SK-MEL-5 (cell line): ENCODE results near the gene JPH2. TPM values are rescaled to one million over a fixed set of nuclear protein-coding genes. Genes with fewer than 3 reads are reported as not detected.

Experiments
- DNase-seq: peaks from one replicate; pipeline ENCODE4 v3.0.0-alpha.2; 2016; ENCODE audit warnings: low read depth, low spot score
- in situ Hi-C: cut with HindIII; loops from 2 replicates; pipeline ENCODE4 v1.10.0; 2016; ENCODE audit warnings: low sequenced_read_pairs, high pct_unique_total_duplicates, low pct_unique_long_range_greater_than_20kb
- total RNA-seq: library from RNA; depleted of rRNA; stranded (reverse); fragments of >200 nt; shearing (Covaris generic); gene quantifications from 2 replicates; pipeline ENCODE4 v1.2.3, GENCODE V29; 2014

JPH2 gene
- total RNA-seq, 1 experiment from 2014 or later = 0.08 TPM

DNA sequence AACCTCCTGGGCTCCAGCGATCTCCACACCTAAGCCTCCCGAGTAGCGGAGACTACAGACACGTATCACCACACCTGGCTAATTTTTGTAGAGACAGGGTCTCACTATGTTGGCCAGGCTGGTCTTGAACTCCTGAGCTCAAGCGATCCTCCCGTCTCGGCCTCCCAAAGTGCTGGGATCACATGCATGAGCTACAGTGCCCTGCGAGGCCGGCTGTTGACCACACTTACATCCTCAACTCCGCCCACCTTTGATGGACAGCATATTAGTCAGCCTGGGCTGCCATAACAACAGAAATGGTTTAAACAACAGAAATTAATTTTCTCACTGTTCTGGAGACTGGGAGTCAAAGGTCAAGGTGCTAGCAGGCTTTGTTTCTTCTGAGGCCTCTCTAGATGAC lies 107.7 kb downstream of the JPH2 start:
- in situ Hi-C loops = no loop called here

DNA sequence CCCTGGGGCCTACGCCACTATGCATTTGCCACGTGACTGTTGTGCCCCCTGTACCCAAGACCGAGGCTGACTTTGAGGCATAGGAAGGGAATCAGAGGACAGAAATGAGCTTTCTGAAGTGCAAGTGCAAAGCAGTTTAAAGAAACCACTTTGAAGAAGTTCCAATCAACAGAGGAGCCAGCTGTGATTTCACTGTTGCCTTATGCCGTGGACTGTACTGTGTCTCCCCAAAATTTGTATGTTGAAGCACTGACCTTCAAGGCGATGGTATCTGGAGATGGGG lies 111.1 kb downstream of the JPH2 start:
- no peak for DNase-seq
- in situ Hi-C loops = no loop called here

More for the DNA sequence above, 107.7 kb downstream of the JPH2 start:
- no peak for DNase-seq

DNA sequence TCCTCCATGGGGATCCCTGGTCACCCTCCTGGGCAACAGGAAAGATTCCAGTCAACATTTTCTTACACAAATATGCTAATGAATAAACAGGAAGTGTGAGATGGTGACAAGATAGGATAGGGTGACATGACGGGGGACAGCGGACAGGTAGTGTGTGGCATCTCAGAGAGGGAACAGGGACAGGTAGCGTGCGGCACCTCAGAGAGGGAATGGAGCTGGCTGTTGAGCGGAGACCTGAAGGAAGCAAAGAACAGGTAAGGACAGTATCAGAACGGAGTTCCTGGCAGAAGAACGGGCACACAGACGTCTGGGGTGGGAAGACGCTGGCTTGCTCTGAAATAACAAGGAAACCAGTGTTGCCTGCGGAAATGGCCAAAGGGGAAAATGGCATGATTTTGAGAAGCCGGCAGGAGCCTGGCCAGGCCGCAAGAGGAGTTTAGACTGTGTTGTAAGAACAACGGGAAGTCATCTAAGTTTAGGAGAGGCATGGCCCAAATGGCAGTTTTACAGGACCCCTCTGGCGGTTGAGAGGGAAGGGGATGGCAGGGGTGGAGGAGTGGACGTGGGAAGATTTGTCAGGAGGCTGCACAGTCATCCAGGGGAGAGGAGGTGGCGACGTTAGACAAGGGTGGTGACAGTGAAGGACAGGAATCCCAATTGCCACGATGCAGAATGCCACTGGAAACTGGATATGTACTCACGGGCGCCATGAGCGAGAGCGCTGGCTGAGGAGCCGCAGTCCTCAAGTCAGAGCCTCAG lies 111.6 kb downstream of the JPH2 start:
- in situ Hi-C loops = no loop called here
- no peak for DNase-seq

DNA sequence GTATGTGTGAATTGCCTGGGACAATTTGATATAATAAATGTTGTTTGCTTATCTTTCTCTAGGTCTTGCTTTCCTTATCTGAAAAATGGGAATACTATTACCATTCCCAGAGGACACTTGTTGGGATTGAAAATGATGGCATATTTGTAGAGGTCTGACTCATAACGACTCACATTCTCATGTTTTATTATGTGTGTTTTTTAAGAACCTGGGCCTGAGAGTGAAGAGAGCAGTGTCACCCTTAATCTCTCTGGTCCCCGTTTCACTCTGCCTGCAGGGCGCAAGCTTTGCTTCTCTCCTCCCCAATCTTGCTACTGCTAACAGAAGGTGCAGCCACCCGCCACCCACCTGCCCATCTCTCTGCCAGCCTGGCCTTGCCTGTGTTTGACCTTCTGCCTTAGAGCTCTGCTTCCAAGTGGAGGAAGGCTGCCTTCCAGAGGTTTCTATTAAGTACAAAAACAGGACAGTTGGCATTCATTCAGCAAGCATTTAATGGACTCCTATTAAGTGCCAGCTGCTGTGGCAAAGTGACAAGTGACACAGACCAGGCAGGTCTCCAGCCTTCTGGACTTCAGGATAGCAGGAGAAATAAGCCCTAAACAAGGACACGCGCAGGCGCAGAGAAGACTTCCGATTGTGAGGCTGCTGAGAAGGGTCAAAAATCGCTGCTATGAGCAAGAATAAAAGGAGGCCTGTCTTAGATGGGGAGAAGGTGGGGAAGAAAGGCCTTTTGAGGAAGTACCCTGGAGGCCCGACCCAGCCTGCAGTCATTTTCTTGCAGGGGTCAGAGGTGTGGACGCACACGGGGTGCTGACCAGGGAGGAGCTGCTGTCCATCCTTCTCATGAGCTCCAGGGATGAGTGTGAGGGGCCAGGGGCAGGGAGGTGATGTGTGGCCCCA lies 112.5 kb downstream of the JPH2 start:
- DNase-seq = no peak
- in situ Hi-C loops = no loop called here

DNA sequence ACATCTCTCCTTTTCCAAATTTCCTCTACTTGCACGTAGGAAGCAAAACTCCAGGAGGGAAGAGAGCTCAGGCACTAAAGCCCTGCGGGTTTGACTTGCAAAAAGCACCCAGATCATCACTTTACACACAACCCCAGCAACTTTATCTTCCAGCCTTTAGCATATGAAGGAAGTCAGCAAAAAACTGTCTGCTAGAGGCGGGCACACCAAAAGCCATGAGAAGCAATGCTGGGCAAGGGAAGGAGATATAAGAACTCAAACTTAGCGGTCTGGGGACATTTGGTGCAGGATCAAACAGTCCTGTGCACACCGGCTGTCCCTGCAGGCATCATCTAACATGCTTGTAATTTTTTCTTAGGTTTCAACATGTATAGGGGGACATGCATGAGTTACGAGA lies 113.3 kb downstream of the JPH2 start:
- no peak for DNase-seq
- in situ Hi-C loops = no loop called here

DNA sequence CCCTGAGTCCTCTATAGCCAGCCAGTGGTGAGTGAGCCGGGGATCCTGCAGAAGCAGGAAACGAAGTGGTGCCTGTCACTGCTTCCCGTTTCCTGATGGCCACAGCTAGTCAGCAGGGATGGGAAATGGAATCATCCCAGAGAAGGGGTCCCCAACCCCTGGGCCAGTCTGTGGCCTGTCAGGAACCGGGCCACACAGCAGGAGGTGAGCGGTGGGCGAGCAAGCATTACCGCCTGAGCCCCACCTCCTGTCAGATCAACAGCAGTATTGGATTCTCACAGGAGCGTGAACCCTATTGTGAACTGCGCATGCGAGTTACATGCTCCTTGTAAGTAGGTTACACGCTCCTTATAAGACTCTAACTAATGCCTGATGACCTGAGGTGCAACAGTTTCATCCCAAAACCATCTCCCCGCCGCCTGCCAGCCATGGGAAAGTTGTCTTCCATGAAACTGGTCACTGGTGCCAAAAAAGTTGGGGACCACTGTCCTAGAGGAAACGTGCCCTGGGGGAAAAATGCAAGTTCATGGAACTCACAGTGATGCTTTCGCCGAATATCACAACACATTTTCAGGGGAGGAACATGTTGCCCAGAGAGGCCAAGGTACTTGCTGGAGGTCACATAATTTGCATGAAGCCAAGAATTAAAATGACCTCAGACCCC lies 113.8 kb downstream of the JPH2 start:
- DNase-seq = no peak
- in situ Hi-C loops = no loop called here

DNA sequence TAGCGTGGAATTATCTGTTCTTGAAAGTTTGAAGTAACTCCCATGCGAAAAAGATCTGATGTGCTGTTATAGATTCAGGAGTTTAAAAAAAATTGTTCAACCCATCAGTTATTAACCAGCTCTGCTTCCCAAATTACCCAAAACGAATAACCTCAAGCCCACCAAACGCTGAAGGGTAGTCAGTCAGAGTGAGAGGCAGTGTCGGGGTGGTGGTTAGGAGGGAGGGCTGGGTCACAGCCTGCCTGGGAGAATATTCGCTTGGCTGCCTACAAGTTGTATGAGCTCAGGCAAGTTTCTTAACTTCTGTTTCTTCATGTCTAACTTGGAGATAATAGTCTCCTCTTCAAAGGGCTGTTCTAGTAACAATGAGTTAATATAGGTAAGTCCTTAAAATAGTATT lies 114.6 kb downstream of the JPH2 start:
- in situ Hi-C loops = no loop called here
- DNase-seq = no peak

DNA sequence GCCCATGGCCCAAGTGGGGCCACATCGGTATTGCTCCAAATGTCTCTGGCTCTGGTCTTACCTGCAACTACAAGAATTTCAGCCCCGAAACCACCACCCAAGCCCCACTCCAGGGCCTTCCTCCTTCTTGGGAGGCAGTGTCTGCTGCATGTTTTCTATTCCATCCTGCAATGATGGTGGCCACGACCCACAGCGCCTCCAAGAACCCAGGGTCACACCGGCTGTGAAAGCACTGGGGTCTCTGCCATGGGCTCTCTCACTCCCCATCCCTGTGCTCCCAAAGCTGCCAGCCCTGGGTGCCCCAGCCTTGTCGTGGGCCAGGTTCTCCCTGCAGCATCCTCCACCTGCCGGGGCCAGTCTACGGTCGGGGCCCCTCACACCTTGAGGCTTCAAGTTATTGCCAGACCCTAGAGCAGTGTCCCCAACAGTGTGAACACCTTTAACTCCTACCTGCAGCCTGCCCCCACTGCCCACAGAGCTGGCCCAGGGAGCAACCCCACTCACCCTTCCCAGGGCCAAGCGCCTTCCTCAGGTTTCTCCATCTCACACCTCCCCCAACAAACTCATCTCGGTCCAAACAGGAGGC lies 115.4 kb downstream of the JPH2 start:
- in situ Hi-C loops = no loop called here
- no peak for DNase-seq

DNA sequence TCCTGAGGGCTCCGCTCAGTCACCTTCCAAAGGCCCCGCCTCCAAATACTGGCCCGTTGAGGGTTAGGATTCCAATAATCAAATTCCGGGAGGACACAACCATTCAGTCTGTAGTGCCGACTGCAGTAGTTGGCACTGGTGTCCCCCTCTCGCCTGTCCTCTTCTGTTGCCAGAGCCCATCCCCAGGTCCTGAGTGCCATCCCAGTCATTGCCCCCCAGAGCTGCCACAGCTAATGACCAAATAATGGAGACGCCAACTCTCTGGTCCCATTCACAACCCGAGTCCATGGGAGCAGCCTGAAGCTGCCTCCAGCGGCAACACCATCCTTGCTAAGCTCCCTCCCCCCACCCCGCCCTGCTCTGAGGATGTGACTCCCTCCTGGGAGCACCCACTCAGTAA lies 115.9 kb downstream of the JPH2 start:
- in situ Hi-C loops = no loop called here

DNA sequence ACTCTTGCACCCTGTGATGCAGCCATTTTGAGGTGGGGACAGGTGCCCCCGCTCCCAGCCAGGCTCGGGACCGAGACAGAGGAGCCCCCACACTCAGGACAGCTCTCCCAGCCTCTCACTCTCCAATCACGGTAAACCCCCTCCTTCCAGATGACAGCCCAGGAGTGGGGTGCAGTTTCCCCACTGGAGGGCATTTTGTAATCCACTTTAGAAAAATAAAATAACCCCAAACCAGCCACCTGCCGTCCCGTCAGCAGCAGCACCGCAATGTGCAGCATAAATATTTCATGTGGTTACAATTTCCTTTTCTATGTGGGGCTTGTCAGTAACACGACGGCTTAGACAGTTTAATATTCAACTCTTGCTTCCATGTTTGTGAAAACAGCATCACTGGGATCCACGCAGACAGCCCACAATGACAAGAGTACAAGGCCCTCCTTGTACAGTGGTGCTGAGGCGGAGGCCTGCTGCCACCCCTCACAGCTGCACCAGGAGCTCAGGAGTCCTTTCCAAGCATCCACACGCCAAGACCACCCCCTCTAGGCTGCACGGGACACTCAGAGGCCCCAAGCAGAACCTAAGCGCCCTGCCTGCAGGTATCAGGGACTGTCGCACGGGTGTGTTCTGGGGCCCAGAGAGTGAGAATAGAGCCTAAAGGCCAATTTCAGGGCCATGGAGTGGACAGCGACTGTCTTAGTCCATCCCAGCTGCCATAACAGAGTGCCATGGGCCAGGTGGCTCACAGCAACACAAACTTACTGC lies 116.7 kb downstream of the JPH2 start:
- no peak for DNase-seq
- in situ Hi-C loops = no loop called here

More for the DNA sequence above, 115.9 kb downstream of the JPH2 start:
- no peak for DNase-seq

DNA sequence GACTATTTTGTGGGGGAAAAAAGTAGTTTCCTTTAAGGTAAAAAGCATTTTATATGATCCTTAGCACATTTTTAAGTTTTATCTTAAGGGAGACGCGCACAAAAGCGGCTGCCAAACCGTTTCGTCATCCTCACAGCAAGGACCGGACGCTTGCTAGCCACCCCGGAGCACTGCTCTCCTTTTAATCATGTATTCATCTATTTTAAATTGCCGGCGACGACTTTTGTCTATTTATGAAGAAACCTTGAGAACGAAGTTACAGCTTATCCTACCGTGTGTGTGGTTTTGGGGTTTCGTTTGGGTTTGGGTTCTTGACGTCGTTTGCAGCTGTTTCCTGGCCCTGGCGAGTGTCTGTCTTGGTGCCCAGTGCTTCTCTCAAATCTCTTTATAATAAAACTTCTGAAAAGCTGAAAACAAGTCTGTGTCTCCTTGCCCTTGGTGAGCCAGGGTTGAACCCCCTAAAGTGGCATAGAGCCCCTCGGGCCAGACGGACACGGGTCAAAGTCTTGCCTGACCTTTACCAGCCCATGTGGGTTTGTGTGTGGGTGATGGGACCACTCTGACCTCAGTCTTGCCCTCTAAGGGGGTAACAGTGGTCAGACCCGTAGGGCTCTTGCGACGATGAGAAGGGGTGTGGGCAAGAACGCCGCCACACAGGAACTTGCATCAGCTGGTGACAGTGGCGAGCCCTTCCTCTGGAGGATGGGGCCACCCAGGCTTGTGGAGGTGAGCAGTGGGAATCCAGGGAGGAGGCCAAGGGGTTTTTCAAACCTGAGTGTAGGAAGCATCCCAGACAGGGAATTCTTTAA lies 117.6 kb downstream of the JPH2 start:
- in situ Hi-C loops = no loop called here
- no peak for DNase-seq

DNA sequence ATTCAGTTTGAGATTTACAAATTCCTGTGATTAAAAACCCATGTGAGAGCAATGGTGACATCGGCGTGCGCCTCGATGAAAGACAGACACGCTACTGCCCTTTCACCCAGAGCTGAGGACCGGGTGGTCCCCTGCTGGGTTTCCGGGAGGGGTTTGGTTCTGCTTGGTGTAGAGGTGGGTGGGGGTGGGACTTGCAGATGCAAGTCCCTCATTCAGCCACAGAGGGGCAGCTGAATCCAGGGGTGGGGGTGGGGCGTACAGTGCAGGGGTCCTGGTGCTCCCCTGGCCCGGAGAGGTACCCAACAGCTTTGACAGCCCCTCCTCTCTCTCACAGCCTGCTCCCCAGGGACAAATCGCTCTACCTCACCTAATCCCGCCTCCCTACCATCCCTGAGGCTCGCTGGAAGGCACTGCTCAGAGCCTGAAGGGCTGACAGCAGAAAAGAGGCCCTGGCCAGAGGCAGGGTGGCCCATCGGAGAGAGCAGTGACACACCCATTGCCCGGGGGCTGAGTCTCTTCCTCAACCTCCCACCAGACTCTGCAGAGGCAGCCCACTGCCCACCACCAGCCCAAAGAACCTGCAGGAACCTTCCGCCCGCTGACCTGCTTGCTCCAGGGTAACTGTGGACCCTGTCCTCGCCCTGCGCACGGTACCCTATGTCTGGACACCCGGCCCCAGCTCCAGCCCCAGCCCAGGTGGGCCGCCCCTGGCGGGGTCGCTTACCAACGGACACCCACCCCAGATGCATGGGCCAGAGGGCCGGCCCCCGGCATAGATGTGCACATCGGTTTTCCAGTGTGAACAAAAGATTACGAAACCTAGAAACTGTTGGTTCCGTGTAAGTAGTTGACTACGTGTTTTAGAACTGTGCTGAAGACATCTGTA lies 118.4 kb downstream of the JPH2 start:
- in situ Hi-C loops = no loop called here
- DNase-seq = no peak

DNA sequence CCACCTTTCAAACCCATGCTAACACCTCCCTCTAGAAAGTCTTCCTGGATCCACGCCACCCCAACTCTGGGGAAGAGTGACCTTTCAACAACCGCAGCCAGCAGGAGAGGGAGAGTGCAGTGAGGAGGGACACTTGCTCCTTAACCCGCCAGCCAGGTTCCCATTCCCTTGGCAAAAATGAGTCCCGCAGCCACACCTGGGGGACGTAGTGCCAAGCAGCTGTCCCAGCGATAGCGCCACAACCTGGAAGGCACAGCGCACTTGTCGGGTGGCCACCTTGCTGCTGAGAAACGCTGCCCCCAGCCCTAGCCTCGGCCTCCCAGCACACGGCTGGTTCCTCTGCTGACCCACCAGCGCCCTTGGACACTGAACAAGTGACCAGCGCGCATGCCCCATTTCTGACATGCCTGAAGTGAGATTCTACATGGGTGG lies 119.3 kb downstream of the JPH2 start:
- no peak for DNase-seq
- in situ Hi-C loops = no loop called here

DNA sequence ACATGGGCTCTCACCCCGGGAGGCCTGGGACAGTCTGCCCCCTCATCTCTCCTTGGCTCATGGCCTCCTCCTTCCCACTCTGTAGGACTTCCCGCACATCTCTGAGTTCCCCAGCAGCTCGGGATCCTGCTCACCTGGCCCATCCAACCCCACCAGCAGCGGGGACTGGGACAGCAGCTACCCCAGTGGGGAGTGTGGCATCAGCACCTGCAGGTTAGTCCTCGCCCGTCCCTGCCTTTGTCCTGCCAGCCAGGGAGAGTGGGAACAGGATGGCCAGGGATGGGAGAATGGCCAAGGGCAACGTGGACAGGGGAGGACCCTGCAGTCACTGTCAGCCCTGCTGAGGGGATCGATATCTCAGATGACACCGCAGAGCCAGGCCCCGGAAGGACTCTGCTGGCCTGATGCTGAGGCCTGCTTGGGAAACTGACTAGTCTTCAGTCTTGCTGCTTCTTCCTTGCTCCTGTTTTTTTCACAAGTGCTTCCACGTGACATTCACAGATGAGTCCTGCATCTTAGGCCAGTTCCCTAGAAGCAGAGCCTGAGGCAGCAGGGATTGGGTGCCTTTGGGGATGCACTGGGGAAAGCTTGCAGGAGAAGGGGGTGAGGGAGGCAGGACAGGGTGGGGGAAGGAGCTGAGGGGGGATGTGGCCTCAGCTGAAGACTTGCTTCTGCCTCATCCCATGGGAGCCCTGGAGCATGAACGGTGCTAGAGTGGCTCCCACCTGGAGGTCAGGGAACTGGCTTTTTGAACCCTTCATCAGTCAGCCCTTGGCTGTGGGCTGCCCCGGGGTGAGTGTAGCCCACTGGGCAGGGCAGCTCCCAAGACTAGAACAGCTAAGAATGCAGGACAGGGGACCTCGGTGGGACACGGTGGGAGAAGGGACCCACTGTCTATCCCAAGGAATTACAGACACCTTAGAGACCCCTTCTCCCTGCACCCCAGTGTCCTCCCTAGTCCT lies 120.1 kb downstream of the JPH2 start:
- in situ Hi-C loops = no loop called here
- no peak for DNase-seq
